IPS-11a (cell line): ENCODE measurements around the gene ASTN2.
"Not testable (repeated sequence)": the region's sequence is repeated elsewhere in the genome, so short reads cannot be mapped to it uniquely, and the experiment has no call there.

Experiments used
- H3K4me3 ChIP-seq: one replicate; pipeline ENCODE4 v1.5.1; 2013; ENCODE audit warnings: low read depth, low read length, control low read depth

Gene ASTN2

DNA sequence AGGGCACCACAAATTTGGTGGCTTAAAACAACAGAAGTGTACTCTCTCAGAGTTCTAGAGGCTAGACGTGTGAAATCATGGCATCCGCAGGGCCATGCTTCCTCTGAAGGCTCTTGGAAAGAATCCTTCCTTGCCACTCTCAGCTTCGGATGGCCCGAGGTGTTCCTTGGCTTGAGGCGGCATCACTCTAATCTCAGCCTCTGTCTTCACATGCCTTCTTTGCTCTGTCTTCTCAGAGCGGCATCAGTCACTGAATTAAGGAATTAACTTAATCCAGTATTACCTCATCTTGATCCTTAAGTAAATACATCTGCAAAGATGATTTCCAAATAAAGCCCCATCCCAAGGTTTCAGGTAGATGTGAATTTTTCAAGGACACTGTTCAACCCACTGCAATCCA lies 938.9 kb downstream of the ASTN2 start:
- H3K4me3 ChIP-seq, result no peak overlapping the region

DNA sequence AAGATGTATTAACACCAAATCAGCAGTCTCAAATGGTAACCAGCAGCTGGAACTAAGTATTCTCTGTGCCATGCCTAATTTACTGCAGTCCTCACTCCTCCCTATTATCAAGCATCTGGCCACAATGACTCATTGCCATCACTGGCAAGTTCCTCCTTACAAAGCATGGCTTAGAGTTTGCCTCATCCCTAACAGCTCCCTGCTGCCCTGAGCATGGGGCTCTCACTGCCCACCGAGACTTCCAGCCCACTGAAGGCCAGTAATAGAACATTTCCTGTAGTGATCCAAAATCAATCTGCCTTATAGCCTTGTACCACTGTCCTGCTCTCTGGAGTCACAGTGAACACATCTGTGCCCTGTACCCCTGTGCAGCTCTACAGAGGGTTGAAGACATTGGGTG lies 939.7 kb downstream of the ASTN2 start:
- H3K4me3 ChIP-seq, result no peak overlapping the region

DNA sequence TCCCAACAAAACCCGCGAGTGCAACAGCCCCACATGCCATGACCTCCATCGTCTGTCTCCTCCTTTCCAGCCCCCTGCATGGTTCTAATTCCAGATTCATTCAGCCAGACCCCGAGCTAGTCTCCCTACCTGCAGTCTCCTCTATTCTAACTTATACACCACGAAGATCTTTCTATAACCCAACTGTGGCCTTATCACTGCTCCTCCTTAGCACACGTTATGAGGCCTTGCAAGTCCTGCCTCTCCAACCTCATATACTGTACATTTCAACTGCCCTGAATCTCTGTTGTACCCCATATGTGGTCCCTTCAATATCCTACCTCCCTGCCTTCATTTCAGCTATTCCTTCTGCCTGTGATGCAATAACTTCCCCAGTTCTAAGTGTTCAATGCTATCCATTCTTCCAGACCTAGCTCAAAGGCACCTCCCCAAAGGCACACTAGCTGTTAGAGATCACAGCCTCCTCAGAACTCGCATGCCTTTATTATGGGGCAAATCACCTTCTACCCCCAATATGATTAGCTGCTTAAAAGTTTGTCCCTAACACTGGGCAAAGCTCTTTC lies 942.8 kb downstream of the ASTN2 start:
- H3K4me3 ChIP-seq, result no peak overlapping the region

DNA sequence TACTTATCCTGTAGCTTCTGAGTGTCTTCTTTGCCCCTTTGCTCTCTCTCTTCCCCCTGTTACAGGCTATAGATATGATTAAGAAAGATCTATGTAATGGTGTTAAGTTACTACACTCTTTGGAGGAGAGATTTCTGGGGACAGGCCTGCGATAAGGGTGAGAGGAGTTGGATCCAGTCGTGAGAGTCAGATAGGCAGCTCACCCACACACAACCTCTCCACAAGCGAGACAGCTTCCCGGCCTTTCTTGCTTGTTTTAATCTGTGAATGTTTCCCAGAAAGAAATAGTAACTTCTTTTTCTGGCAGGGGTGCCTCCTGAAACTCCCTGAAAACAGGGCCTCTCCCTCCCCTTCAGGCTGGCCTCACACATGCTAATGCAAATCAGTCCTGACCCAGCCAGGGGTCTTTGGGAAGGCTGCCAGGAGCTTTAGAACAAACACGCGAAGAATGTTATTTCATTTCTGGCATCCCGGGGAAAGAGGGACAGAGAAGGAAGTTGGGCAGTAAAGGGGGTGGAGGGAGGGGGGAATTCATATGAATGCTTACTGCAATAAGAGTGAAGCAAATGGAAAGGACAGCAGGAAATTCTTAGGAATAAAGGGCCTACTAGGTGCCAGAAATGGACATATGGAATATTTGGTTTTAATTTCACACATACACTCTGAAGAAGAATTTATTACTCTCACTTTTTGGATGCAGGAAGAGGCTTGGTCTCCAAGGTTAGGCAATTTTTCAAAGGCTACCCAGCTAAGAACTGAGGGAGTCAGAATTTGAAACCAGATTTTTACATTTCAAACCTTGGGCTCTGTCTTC lies 943.6 kb downstream of the ASTN2 start:
- H3K4me3 ChIP-seq, result no peak overlapping the region

DNA sequence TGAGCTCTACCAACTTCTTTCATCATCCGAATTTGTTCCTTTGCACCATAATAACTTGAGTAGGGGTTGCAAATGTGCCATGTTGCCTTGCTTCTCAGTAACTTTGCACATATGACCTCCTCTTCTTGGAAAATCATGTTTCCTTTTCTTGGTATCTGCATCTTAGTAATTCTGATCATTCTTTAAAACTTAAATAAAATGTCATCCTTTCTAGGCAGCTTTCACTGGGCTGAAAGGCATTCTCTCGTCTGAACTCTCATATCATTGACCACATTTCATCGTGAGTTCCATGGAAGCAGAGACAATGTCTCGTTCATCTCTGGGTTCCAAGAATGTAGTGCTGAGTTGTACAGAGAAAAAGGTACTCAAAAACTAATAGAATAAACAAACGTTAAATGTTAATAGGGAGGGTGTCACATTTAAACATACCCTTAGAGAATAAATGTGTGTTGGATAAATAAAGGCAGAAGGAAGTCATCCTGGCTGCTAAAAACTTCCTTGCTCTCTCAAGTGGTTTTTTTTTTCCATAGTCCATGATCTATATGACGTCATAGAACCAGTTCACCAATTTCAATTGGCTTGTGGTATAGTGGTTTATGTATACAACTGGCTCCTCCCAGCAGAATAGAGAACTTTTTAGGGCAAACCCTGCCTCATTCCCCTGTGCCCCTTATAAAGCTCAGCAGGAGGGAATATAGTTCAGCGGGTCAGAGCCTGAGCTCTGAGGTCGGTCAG lies 945.9 kb downstream of the ASTN2 start:
- no peak overlapping the region for H3K4me3 ChIP-seq

DNA sequence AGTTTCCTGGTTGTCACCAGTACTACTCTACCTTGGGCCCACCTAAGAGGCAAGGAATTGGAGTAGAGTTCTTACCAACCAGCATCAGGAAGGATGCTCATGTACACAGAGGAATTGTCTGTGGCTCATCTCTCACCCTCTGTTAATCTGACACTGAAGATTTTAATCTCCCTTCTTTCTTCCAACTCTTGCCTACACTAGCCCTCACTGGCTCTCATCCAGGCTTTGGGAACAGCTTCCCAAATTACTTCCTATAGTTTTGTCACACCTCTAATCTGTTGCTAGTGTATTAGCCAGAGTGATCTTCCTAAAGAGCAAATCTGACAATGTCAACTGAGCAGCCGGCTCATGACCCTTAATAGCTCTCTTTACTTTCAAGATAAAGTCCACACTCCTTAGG lies 946.5 kb downstream of the ASTN2 start:
- no peak overlapping the region for H3K4me3 ChIP-seq

DNA sequence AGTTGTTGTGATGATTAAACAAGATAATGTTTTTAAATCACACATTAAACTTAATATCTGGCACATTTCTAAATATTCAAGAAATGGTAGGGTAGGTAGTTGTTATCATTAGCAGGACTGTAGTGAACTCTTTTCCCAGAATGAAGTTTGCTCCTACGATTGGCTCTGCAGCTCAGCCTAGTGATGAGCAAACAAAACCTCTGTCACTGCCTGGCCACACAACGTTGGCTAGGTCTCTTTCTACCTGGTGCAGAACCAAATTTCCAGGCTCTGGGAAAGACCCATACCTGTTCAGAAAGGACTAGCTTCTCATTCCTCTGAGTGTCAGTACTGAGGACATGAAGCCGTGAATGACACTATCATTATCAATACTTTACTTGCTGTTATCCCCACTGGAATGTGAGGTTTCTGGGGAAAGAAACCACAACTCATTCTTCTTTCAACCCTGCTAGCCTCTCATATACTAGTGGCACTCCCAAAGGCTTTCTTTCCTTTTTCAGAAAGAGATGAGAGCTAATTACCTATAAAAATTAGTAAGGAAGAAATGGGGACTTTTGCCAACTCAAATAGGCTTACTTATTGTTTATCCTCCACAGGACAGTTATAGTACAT lies 947.0 kb downstream of the ASTN2 start:
- H3K4me3 ChIP-seq, result no peak overlapping the region

DNA sequence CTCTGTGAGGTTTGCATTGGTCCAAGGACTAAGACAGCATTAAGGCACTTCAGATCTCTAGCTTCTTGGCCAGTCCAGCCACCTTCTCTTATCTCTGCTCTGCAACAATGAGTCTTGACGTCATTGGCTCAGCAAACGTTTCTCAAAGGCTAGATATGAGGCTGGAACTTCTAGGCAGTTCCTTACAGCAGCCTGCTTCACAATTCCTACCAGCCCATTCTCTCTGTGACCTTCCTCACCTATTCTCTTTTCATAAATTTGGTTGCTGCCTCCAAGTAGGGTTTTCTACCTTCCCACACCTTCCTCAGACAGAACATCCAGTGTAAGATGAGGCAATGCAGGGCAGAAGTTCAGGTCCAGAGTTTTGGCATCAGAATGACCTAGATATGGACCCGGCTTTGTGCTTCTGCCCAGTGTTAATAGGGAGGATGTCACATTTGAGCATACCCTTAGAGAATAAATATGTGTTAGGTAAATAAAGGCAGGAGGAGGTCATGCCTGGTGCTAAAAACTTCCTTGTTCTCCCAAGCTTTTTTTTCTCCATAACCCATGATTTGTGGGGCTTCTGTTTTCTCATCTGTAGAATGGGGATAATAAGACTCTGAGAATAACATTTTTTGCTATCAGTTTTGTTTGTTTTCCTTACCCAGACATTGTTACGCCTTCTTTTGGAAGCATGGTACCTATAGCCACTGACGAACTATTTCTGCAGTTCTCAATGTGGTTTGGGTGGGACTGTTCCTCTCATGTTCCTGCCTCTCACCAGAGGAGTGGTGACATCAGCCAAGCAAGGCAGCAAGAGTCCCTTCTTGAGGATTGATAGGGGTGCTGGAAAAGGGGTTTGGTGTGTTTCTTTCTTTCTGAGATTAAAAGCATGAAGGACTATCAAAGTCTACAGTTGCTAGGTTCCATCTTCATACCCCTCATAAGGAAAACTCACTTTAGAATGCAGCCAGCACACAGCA lies 948.3 kb downstream of the ASTN2 start:
- no peak overlapping the region for H3K4me3 ChIP-seq

DNA sequence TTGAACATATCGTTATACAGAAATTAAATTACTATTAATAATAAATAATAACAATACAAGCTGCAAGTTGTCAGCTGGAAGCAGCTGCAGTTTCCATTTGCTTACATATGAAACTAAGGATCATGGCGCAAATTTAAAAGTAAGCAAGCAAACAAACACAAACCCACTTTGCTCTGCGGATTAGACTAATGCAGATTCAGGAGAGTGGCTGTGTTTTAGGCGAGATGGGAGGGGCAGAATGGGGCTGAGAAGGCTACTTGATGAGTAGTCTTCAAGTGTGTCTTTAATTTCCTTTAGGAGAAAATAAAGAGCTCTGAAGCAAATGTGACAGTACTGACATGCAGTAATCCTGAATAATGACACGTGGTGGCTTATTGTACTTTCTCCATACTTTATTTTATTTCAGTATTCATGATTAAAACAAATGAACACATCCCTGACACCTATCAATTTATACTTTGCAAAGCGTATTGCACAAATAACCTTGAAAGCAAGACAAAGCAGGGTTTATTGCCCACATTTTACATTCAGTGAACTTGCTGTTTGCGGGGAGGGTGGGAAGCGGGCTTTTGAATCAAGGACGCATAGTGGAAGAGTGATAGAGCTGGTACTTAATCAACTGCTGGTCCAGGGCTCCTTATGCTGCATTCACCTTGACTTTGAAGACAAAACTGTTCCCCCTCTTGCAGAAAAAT lies 949.1 kb downstream of the ASTN2 start:
- H3K4me3 ChIP-seq, result no peak overlapping the region

DNA sequence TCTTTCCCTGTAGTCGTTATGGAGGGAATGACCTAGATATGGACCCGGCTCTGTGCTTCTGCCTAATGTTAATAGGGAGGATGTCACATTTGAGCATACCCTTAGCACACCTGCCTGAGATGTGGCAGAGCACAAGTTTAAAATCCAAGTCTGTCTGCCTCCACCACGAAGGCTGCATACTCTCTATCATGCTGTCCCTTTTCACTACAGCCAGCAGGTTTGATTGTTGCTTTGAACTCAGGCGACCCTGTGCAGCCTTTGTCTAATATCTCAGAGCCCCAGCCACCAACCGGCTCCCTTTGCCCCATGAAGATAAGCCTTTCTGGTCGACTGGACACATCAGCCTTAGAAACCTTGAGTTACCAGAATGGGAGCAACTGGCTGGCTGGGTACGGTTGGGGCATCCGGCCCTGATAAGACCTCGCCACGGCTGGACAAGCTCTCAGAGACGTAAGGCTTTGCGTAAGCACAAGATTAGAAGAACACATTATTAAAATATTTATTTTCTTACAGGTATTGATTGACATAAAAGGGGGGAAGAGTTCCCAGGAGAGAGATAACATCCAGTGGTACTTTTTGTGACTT lies 949.8 kb downstream of the ASTN2 start:
- H3K4me3 ChIP-seq, result no peak overlapping the region

DNA sequence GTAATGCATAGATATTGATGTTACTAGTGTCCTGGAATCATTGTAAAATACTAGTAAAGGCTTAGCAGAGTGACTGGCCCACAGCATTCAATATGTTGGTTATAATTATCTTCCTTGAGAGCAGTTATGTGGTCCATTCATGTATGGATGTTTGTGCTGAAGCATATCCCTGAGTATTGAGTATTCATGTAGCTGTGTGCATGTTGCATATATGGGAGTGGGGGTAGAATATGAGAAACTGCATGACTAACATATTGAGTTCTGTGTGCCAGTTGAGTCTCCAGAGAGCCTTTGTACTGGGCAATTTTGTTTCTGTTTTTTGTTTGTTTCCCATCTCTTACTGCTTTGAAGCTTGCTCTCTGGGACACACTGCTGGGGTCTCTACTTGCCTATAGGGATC lies 950.4 kb downstream of the ASTN2 start:
- no peak overlapping the region for H3K4me3 ChIP-seq

DNA sequence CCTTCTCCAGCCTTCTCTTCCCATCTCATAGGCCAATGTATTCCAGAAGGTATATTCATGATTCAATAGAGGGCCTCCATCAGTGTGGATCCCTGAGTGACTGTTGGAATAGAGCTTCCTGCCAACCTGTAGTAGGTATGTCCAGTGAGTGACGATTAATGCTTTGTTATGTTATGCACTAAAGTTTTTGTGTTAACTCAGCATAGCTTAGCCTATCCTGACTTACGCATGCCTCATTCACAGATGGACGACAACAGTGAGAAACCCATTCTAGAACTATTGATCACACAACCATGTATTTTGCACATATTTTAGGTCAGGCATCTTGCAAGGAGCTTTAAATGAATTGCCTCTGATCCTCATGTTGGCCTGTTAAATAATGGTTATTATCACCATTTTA lies 953.2 kb downstream of the ASTN2 start:
- H3K4me3 ChIP-seq, result no peak overlapping the region

DNA sequence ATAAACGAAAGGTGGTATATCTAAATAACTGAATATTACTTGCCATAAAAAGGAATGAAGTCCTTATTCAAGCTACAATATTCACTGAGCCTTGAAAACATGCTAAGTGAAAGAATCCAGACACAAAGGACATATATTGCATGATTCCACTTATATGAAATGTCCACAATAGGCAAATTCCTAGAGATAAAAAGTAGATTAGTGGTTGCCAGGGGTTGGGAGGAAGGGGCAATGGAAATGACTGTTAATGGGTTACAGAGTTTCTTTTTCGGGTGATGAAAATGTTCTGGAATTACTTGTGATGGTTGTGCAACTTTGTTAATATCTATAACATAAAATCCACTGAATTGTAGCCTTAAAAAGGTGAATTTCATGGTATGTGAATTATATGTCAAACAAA lies 954.8 kb downstream of the ASTN2 start:
- no peak overlapping the region for H3K4me3 ChIP-seq

DNA sequence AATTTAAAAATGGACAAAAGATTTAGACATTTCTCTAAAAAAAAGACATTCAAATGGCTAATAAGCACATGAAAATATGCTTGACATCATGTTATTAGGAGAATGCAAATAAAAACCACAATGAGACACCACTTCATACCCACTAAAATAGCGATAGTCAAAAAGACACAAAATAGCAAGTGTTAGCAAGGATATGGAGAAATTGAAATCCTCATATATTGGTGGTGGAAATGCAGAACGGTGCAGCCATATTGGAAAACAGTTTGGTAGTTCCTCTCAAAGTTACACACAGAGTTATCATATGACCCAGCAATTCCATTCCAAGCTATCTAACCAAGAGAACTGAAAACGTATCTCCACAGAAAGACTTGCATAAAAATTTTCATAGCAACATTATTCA lies 955.3 kb downstream of the ASTN2 start:
- no peak overlapping the region for H3K4me3 ChIP-seq

DNA sequence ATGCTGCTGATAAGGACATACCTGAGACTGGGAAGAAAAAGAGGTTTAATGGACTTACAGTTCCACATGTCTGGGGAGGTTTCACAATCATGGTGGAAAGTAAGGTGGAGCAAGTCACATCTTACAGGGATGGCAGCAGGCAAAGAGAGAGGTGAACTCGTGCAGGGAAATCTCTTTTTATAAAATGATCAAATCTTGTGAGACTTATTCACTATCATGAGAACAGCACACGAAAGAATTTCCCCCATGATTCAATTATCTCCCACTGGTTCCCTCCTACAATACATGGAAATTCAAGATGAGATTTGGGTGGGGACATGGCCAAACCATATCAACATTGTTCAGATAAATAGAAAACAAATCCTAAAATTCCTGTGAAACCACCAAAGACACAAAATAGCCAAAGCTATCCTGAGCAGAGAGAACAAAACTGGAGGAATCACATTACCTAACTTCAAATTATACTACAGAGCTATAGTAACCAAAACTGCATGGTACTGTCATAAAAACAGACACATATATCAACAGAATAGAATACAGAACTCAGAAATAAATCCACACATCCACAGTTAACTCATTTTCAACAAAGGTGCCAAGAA lies 958.3 kb downstream of the ASTN2 start:
- no peak overlapping the region for H3K4me3 ChIP-seq

DNA sequence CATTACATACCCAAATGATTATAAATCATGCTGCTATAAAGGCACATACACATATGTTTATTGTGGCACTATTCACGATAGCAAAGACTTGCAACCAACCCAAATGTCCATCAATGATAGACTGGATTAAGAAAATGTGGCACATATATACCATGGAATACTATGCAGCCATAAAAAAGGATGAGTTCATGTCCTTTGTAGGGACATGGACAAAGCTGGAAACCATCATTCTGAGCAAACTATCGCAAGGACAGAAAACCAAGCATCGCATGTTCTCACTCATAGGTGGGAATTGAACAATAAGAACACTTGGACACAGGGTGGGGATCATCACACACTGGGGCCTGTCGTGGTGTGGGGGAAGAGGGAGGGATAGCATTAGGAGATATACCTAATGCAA lies 960.3 kb downstream of the ASTN2 start:
- not testable (repeated sequence) for H3K4me3 ChIP-seq

DNA sequence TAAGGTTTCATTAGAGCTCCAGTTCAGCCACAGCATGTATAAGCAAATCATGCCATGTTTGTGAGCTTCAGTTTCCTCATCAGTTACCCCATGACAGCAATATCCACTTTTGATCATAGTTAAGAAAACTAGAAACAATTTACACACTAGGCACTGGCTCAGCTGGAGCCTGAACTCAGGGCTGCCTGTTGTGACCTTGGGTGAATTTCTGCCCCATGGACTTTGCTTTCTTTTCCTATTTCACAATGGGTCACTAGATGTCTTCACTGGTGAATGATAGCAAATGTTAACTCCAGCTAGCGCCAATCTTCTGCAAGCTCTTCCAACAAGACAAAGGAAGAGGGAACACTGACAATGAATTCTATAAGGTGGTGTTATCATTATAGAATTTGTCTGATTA lies 961.1 kb downstream of the ASTN2 start:
- H3K4me3 ChIP-seq, result no peak overlapping the region

DNA sequence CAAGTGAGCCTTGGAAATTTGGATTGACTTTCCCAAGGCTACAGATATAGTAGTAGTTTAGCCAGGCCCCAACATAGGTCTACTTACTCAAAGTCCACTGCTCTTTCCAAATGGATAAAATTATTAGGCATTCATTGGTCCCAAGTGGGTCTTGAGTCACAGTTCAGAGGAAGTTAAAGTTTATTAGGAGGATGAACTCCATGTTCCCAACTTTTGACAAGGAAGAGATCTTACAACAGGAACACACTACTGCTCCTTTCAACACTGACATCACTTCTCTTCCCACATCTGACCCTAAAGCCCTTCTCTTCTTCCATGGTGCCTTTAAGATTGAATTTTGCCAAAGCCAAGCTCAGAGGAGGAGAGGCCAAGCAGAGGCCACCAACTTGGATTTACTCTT lies 962.2 kb downstream of the ASTN2 start:
- no peak overlapping the region for H3K4me3 ChIP-seq

DNA sequence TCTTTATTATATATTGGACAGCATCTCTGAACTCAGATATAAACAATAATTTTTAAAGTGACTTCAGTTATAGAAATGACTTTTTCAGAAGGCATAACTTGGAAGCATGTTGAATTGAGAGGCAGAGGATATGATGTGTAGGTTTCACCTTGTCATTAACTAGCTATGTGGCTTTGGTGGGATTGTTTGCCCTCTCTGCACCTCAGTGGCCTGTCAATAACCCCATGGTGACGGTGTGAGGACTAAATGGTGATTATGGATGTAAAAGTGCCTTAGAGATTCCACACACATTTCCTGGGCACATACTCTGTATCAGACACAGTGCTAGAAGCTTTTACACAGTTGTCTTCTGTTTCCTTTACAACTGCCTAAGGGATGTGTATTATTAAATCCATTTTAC lies 962.6 kb downstream of the ASTN2 start:
- no peak overlapping the region for H3K4me3 ChIP-seq
